HL-60 (cell line): Measurements from ENCODE around the gene DNAH2.

Source experiments
- POLR2AphosphoS5 ChIP-seq: IDR thresholded peaks from 2 replicates; pipeline ENCODE4 v1.6.1; 2012; ENCODE audit warnings: low read depth
- REST ChIP-seq: IDR thresholded peaks from 2 replicates; pipeline ENCODE4 v1.6.1; 2012; ENCODE audit warnings: low read depth; ENCODE audit not compliant: insufficient replicate concordance
- TF ChIP-seq, protein P1 (sequence below): IDR thresholded peaks from one replicate; pipeline ENCODE4 v1.5.1; 2011; ENCODE audit warnings: low read length, control low read depth, inconsistent platforms; ENCODE audit not compliant: insufficient read depth

DNA sequence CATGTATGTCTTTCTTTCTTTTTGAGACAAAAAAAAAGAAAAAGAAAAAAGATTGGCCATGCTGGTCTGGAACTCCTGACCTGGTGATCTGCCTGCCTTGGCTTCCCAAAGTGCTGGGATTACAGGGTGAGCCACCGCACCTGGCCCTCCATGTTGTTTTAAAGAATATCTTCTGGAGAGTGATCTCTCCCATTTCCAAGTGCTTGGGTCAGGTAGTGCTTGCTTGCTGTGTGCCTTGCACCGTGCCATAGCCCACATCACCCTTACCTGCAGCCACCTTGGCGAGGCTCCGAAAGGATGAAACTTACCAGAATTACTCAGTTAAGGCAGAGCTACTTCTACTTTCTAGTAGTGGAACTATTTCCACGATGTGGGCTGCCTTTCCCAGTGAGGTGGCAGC, 97.4 kb downstream of the DNAH2 start:
- no peak for TF ChIP-seq POLR2AphosphoS5
- no peak for TF ChIP-seq REST
- TF ChIP-seq, protein P1, sequence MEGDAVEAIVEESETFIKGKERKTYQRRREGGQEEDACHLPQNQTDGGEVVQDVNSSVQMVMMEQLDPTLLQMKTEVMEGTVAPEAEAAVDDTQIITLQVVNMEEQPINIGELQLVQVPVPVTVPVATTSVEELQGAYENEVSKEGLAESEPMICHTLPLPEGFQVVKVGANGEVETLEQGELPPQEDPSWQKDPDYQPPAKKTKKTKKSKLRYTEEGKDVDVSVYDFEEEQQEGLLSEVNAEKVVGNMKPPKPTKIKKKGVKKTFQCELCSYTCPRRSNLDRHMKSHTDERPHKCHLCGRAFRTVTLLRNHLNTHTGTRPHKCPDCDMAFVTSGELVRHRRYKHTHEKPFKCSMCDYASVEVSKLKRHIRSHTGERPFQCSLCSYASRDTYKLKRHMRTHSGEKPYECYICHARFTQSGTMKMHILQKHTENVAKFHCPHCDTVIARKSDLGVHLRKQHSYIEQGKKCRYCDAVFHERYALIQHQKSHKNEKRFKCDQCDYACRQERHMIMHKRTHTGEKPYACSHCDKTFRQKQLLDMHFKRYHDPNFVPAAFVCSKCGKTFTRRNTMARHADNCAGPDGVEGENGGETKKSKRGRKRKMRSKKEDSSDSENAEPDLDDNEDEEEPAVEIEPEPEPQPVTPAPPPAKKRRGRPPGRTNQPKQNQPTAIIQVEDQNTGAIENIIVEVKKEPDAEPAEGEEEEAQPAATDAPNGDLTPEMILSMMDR, result no peak
